Mucosa of rectum (tissue), 2 donors: Measurements from ENCODE around the gene MYH13.

Experiments used
- H3K27ac ChIP-seq, 2 donors: one replicate each; pipeline ENCODE4 v1.7.0; 2013; ENCODE audit warnings: inconsistent platforms in 2 of 2, low read depth in 2 of 2, low read length in 2 of 2
- H3K27me3 ChIP-seq, 2 donors: one replicate each; pipeline ENCODE4 v1.7.0; 2013; ENCODE audit warnings: low read length in 2 of 2; ENCODE audit not compliant: control insufficient read depth in 2 of 2, insufficient read depth in 2 of 2
- H3K36me3 ChIP-seq, 2 donors: one replicate each; pipeline ENCODE4 v1.7.0; 2013; ENCODE audit warnings: low read length in 2 of 2; ENCODE audit not compliant: control insufficient read depth in 2 of 2, insufficient read depth in 2 of 2
- H3K4me1 ChIP-seq, 2 donors: one replicate each; pipeline ENCODE4 v1.7.0; 2013; ENCODE audit warnings: low read length in 2 of 2, mild to moderate bottlenecking in 1 of 2; ENCODE audit not compliant: control insufficient read depth in 2 of 2, insufficient read depth in 2 of 2
- H3K4me3 ChIP-seq, 2 donors: one replicate each; pipeline ENCODE4 v1.7.0; 2013; ENCODE audit warnings: low read length in 2 of 2
- H3K9ac ChIP-seq, 2 donors: one replicate each; pipeline ENCODE4 v1.7.0; 2013; ENCODE audit warnings: low read length in 2 of 2, low read depth in 1 of 2, mild to moderate bottlenecking in 1 of 2
- H3K9me3 ChIP-seq, 2 donors: one replicate each; pipeline ENCODE4 v1.7.0; 2013; ENCODE audit warnings: low read length in 2 of 2; ENCODE audit not compliant: control insufficient read depth in 2 of 2
- donor health status: healthy.
- donor health status: Normal muscosa, but diverticular disease.

MYH13 gene

DNA sequence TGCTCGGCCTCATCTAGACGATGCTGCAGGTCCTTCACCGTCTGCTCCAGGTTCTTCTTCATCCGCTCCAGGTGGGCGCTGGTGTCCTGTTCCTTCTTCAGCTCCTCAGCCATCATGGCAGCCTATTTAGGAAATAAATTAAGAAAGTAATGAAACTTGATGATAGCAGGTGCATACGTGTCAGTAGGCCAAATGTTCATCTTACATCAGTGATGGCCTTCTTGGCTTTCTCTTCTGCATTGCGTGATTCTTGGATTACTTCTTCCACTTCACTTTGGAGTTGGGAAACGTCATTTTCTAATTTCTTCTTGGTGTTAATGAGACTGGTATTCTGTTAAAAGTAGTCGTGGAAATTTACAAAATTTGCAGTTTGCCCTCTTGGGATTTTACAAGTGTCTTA, 20.1 kb upstream of the MYH13 start:
- Histone ChIP-seq H3K36me3 (no peaks in the 10 kb centered on the region), H3K4me1 (no peaks in the 10 kb centered on the region), H3K4me3 (no peak overlapping the region), H3K27ac (no peak overlapping the region), H3K9me3 (no peaks in the 10 kb centered on the region), H3K27me3 (no peaks in the 10 kb centered on the region), H3K9ac (no peak overlapping the region)

- Histone ChIP-seq H3K9ac (no peak overlapping the region), H3K27me3 (no peaks in the 10 kb centered on the region), H3K4me1 (no peaks in the 10 kb centered on the region), H3K4me3 (no peak overlapping the region), H3K27ac (no peak overlapping the region), H3K36me3 (no peaks in the 10 kb centered on the region), H3K9me3 (no peaks in the 10 kb centered on the region)
These were observed 13.1 kb upstream of the MYH13 start for GRCh38 chr17:10385871-10386270.

- H3K4me1 ChIP-seq: no peaks in the 10 kb centered on the region
- H3K4me3 ChIP-seq: no peak overlapping the region
- H3K27ac ChIP-seq: no peak overlapping the region
- H3K36me3 ChIP-seq: no peaks in the 10 kb centered on the region
- no peaks in the 10 kb centered on the region for H3K9me3 ChIP-seq
- H3K27me3 ChIP-seq: no peaks in the 10 kb centered on the region
- H3K9ac ChIP-seq: no peak overlapping the region
These were observed 11.4 kb upstream of the MYH13 start for GRCh38 chr17:10384175-10384574.

GRCh38 chr17:10380631-10381408, 8.0 kb upstream of the MYH13 start:
- H3K27me3 ChIP-seq: no peaks in the 10 kb centered on the region
- H3K27ac ChIP-seq: no peak overlapping the region
- no peak overlapping the region for H3K4me3 ChIP-seq
- no peaks in the 10 kb centered on the region for H3K9me3 ChIP-seq
- no peaks in the 10 kb centered on the region for H3K4me1 ChIP-seq
- H3K9ac ChIP-seq: no peak overlapping the region
- H3K36me3 ChIP-seq: no peaks in the 10 kb centered on the region

DNA sequence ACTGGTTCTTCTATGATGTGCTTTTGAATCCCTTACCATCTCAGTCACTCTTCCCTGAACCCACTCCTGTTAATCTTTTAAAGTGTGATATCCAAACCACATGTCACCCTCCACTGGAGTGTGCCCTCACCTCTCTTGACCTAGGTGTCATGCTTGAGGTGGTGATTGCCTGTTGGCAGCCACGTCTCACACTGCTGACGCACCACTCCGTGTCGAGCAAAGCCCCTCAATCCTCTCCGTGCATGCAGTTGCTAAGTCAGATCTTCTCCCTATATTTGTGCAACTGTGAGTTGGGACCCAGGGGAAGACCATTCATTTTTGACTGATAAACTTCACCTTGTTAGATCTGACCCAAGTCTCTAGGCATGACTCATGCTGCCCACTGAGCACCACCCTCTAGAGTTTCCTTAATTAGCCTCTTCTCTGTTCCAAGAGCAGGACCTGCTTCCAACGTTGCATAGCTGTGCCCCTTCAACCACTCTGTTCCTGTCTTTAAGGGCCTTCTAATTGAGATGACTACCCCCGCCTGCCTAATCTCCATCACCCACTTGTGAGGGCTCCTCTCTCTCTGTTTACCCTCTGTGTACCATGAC, 2.7 kb downstream of the MYH13 start:
- Histone ChIP-seq H3K9me3 (no peaks in the 10 kb centered on the region), H3K27me3 (peaks cover 0 to 3% of the 10 kb centered on the region in 2 donors), H3K4me1 (no peaks in the 10 kb centered on the region), H3K4me3 (no peak overlapping the region), H3K27ac (no peak overlapping the region), H3K36me3 (no peaks in the 10 kb centered on the region), H3K9ac (no peak overlapping the region)

DNA sequence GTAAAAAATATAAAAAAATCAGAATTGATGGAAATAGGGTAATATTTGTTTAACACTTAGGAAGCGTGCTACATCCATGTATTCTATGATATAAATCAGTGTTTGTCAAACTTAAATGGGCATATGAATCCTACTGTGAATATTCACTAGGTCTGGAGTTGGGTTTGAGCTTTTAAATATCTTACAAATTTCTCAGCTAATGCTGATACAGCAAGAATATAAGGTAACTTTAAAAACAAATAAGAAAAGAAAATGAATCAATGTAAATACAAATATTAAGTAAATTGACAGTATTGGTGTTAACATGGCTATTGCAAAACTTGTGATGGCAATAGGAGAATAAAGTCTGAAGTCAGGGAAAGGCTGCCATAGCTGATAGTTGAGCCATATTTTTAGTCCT, 3.6 kb downstream of the MYH13 start:
- peaks cover 0 to 3% of the 10 kb centered on the region in 2 donors for H3K27me3 ChIP-seq
- H3K36me3 ChIP-seq: no peaks in the 10 kb centered on the region
- no peak overlapping the region for H3K27ac ChIP-seq
- no peaks in the 10 kb centered on the region for H3K9me3 ChIP-seq
- no peak overlapping the region for H3K9ac ChIP-seq
- no peak overlapping the region for H3K4me3 ChIP-seq
- H3K4me1 ChIP-seq: no peaks in the 10 kb centered on the region

- H3K4me1 ChIP-seq: no peaks in the 10 kb centered on the region
- H3K9me3 ChIP-seq: no peaks in the 10 kb centered on the region
- H3K4me3 ChIP-seq: no peak overlapping the region
- no peaks in the 10 kb centered on the region for H3K36me3 ChIP-seq
- H3K27ac ChIP-seq: no peak overlapping the region
- H3K27me3 ChIP-seq: peaks cover 0 to 3% of the 10 kb centered on the region in 2 donors
- no peak overlapping the region for H3K9ac ChIP-seq
These were observed 4.2 kb downstream of the MYH13 start for GRCh38 chr17:10368561-10368960.

- Histone ChIP-seq H3K27ac (no peak overlapping the region), H3K4me3 (no peak overlapping the region), H3K4me1 (no peaks in the 10 kb centered on the region), H3K36me3 (no peaks in the 10 kb centered on the region), H3K9ac (no peak overlapping the region), H3K27me3 (no peaks in the 10 kb centered on the region), H3K9me3 (no peaks in the 10 kb centered on the region)
These were observed 12.2 kb downstream of the MYH13 start for GRCh38 chr17:10360578-10360977.

GRCh38 chr17:10357768-10358167, 15.0 kb downstream of the MYH13 start:
- H3K36me3 ChIP-seq: no peaks in the 10 kb centered on the region
- H3K4me3 ChIP-seq: no peak overlapping the region
- H3K27ac ChIP-seq: no peak overlapping the region
- no peaks in the 10 kb centered on the region for H3K4me1 ChIP-seq
- no peak overlapping the region for H3K9ac ChIP-seq
- H3K9me3 ChIP-seq: no peaks in the 10 kb centered on the region
- H3K27me3 ChIP-seq: no peaks in the 10 kb centered on the region

GRCh38 chr17:10354651-10355050, 18.2 kb downstream of the MYH13 start:
- Histone ChIP-seq H3K27me3 (no peaks in the 10 kb centered on the region), H3K4me3 (no peak overlapping the region), H3K9me3 (no peaks in the 10 kb centered on the region), H3K36me3 (no peaks in the 10 kb centered on the region), H3K27ac (no peak overlapping the region), H3K9ac (no peak overlapping the region), H3K4me1 (no peaks in the 10 kb centered on the region)
